Measurements from ENCODE around the gene MBLAC2. TPM values are rescaled to one million over a fixed set of nuclear protein-coding genes. Genes with fewer than 3 reads are reported as not detected.

Gene MBLAC2
- total and polyA plus RNA-seq, 2 experiments from 2014 or later, result 4.3 to 8.1 TPM

- Mint-ChIP-seq H3K4me3 (no peak within 1 kb of the TSS), H3K27me3 (ENCODE audit: insufficient read depth, low read depth, poor library complexity) (peaks cover 2% of the 10 kb centered on the region), H3K27ac (no peak within 1 kb of the TSS), H3K9me3 (no peaks in the 10 kb centered on the region), H3K4me1 (peaks cover 17% of the 10 kb centered on the region), H3K36me3 (ENCODE audit: low read depth) (peaks cover 6% of the 10 kb centered on the region)
- Histone ChIP-seq H3K4me1 (ENCODE audit: insufficient read depth) (peaks cover 28% of the 10 kb centered on the region), H3K27me3 (ENCODE audit: insufficient read depth) (no peaks in the 10 kb centered on the region), H3K4me3 (peak within 1 kb of the TSS; percentile 69), H3F3A (replicated peaks; ENCODE audit: low read depth) (no peaks in the 10 kb centered on the region), H3K27ac (ENCODE audit: low read depth) (peak within 1 kb of the TSS; percentile 94), H3K36me3 (ENCODE audit: insufficient read depth) (peaks cover 4% of the 10 kb centered on the region; the same call in 1 of the 2 replicates), H4K20me1 (replicated peaks; ENCODE audit: insufficient read depth) (no peaks in the 10 kb centered on the region), H3K79me2 (replicated peaks; ENCODE audit: insufficient read depth) (peaks cover 21% of the 10 kb centered on the region; the same call in 1 of the 2 replicates), H3K9me2 (ENCODE audit: insufficient read depth) (no peaks in the 10 kb centered on the region), H3K4me2 (peak within 1 kb of the TSS; percentile 86), H2AFZ (peak within 1 kb of the TSS; percentile 67; the same call in 1 of the 2 replicates)
- peak; percentile 94 for ATAC-seq
- DNase-seq (ENCODE audit: low spot score), result peak; percentile 97
- no peak for TF ChIP-seq JUNB (IDR thresholded peaks at IDR 0.05; ENCODE audit: unreplicated experiment)
- TF ChIP-seq CREB1 (CRISPR knock-in tag; IDR thresholded peaks at IDR 0.05; ENCODE audit: low read depth), result 0 out of 2 replicates have a peak, but pooled peaks have one; percentile 26
- peak; percentile 46 for TF ChIP-seq ETS1 (IDR thresholded peaks at IDR 0.05)
- peak; percentile 99 for TF ChIP-seq POLR2AphosphoS5 (IDR thresholded peaks at IDR 0.05; ENCODE audit: low read depth)
- peak; percentile 38 for TF ChIP-seq REST (IDR thresholded peaks at IDR 0.05; ENCODE audit: unreplicated experiment)
- no peak for TF ChIP-seq ZNF331 (CRISPR knock-in tag; IDR thresholded peaks at IDR 0.05; ENCODE audit: low read depth)
Observed at GRCh38 chr5:90409318-90410177, 65.0 kb downstream of the MBLAC2 start, which contains the start of gene CETN3. Gene CETN3 (minus strand): TSS chr5:90409756. CDS start chr5:90409661, 95 bp downstream.

- H2AFZ ChIP-seq, result peak overlapping the region; percentile 1; the same call in 1 of the 2 replicates
- peak; percentile 29 for DNase-seq (ENCODE audit: low spot score)
- H3K4me1 ChIP-seq (ENCODE audit: insufficient read depth), result peaks cover 28% of the 10 kb centered on the region
- H3K4me3 ChIP-seq, result peak overlapping the region; percentile 68
- H3K4me1 Mint-ChIP-seq, result peaks cover 17% of the 10 kb centered on the region
- peak overlapping the region; percentile 94 for H3K27ac ChIP-seq (ENCODE audit: low read depth)
- peaks cover 2% of the 10 kb centered on the region for H3K27me3 Mint-ChIP-seq (ENCODE audit: insufficient read depth, low read depth, poor library complexity)
- H3K27ac Mint-ChIP-seq, result no peak overlapping the region
- H3K36me3 Mint-ChIP-seq (ENCODE audit: low read depth), result peaks cover 12% of the 10 kb centered on the region
- H3K27me3 ChIP-seq (ENCODE audit: insufficient read depth), result no peaks in the 10 kb centered on the region
- H3K4me2 ChIP-seq, result peak overlapping the region; percentile 79
- peaks cover 4% of the 10 kb centered on the region; the same call in 1 of the 2 replicates for H3K36me3 ChIP-seq (ENCODE audit: insufficient read depth)
- H3K79me2 ChIP-seq (replicated peaks; ENCODE audit: insufficient read depth), result peaks cover 26% of the 10 kb centered on the region; the same call in 1 of the 2 replicates
- H3K4me3 Mint-ChIP-seq, result no peak overlapping the region
- H3K9me3 Mint-ChIP-seq, result no peaks in the 10 kb centered on the region
- no peaks in the 10 kb centered on the region for H3F3A ChIP-seq (replicated peaks; ENCODE audit: low read depth)
- peak; percentile 9 for ATAC-seq
- no peaks in the 10 kb centered on the region for H4K20me1 ChIP-seq (replicated peaks; ENCODE audit: insufficient read depth)
- H3K9me2 ChIP-seq (ENCODE audit: insufficient read depth), result no peaks in the 10 kb centered on the region
- TF ChIP-seq NANOG (IDR thresholded peaks at IDR 0.05; ENCODE audit: borderline replicate concordance) (no peak), STAT1 (IDR thresholded peaks at IDR 0.05; ENCODE audit: unreplicated experiment) (no peak), EZH2 (IDR thresholded peaks at IDR 0.05; ENCODE audit: low read depth, unreplicated experiment) (no peak)
Observed at GRCh38 chr5:90408571-90409317, 65.8 kb downstream of the MBLAC2 start.

Measured in GM23338 (cell line).